Loucy (cell line): Measurements from ENCODE around the gene TNKS1BP1.

Source experiments
- H2AFZ ChIP-seq: fragments of 200-600 bp; sonication (generic); 2 replicates; pipeline ENCODE4 v1.6.0; 2016; ENCODE audit warnings: antibody characterized with exemption, mild to moderate bottlenecking, low read length, moderate library complexity
- H3F3A ChIP-seq: fragments of 200-600 bp; 2 replicates; pipeline ENCODE4 v1.6.0; 2016; ENCODE audit warnings: antibody characterized with exemption, low read depth, mild to moderate bottlenecking
- H3K27me3 ChIP-seq: fragments of 200-600 bp; sonication (generic); 2 replicates; pipeline ENCODE4 v1.6.1; 2014; ENCODE audit warnings: low read length, mild to moderate bottlenecking; ENCODE audit not compliant: insufficient read depth, poor library complexity, severe bottlenecking
- H3K36me3 ChIP-seq: fragments of 200-600 bp; sonication (generic); 2 replicates; pipeline ENCODE4 v1.6.1; 2016; ENCODE audit warnings: low read length; ENCODE audit not compliant: insufficient read depth
- H3K4me1 ChIP-seq: fragments of 200-600 bp; sonication (generic); 2 replicates; pipeline ENCODE4 v1.5.1; 2014; ENCODE audit warnings: low read length, mild to moderate bottlenecking; ENCODE audit not compliant: insufficient read depth, poor library complexity, severe bottlenecking
- H3K4me2 ChIP-seq: fragments of 200-600 bp; sonication (generic); 2 replicates; pipeline ENCODE4 v1.6.0; 2014; ENCODE audit warnings: antibody characterized with exemption, low read length, low read depth, mild to moderate bottlenecking; ENCODE audit not compliant: poor library complexity, severe bottlenecking
- H3K4me3 ChIP-seq: fragments of 200-600 bp; sonication (generic); 2 replicates; pipeline ENCODE4 v1.5.1; 2014; ENCODE audit warnings: low read length, mild to moderate bottlenecking, mixed read lengths; ENCODE audit not compliant: poor library complexity, severe bottlenecking
- H3K79me2 ChIP-seq: fragments of 200-600 bp; sonication (generic); 2 replicates; pipeline ENCODE4 v1.6.1; 2014; ENCODE audit warnings: low read length; ENCODE audit not compliant: insufficient read depth
- H3K9ac ChIP-seq: fragments of 200-600 bp; sonication (generic); 2 replicates; pipeline ENCODE4 v1.6.0; 2014; ENCODE audit warnings: mild to moderate bottlenecking, low read depth, low read length, moderate library complexity; ENCODE audit not compliant: poor library complexity, severe bottlenecking
- H3K9me2 ChIP-seq: fragments of 200-600 bp; sonication (generic); replicated peaks from 2 replicates; pipeline ENCODE4 v1.6.1; 2016; ENCODE audit warnings: low read depth, low read length, mixed read lengths
- H3K9me3 ChIP-seq: fragments of 200-600 bp; sonication (generic); 2 replicates; pipeline ENCODE4 v1.6.1; 2014; ENCODE audit warnings: mild to moderate bottlenecking, antibody characterized with exemption, low read length, low read depth; ENCODE audit not compliant: insufficient read depth
- H4K20me1 ChIP-seq: fragments of 200-600 bp; sonication (generic); 2 replicates; pipeline ENCODE4 v1.6.0; 2014; ENCODE audit warnings: antibody characterized with exemption, low read length, mild to moderate bottlenecking; ENCODE audit not compliant: insufficient read depth, poor library complexity, severe bottlenecking
- EZH2phosphoT487 ChIP-seq: fragments of 200-600 bp; IDR thresholded peaks from 2 replicates; pipeline ENCODE4 v1.6.1; 2018; ENCODE audit warnings: antibody characterized with exemption, mild to moderate bottlenecking, moderate library complexity, borderline replicate concordance
- TF ChIP-seq, protein P1 (sequence below): fragments of 200-600 bp; sonication (generic); conservative IDR thresholded peaks from 2 replicates; pipeline ENCODE4 v1.5.1; 2014; ENCODE audit warnings: mild to moderate bottlenecking, antibody characterized with exemption, low read length

TNKS1BP1 gene

GRCh38 chr11:57332694-57333440 lies 8.1 kb upstream of the TNKS1BP1 start:
- peaks cover 17% of the 10 kb centered on the region for H4K20me1 ChIP-seq
- no peaks in the 10 kb centered on the region for H3K27me3 ChIP-seq
- no peaks in the 10 kb centered on the region for H3K9me2 ChIP-seq
- H3K9me3 ChIP-seq = no peaks in the 10 kb centered on the region
- peak overlapping the region; percentile 76 for H3K4me3 ChIP-seq
- peaks cover 51% of the 10 kb centered on the region; the same call in 1 of the 2 replicates for H3K36me3 ChIP-seq
- H3K4me1 ChIP-seq = peaks cover 31% of the 10 kb centered on the region
- no peaks in the 10 kb centered on the region for H3F3A ChIP-seq
- peaks cover 61% of the 10 kb centered on the region for H3K79me2 ChIP-seq
- TF ChIP-seq EZH2phosphoT487 = no peak
- TF ChIP-seq, protein P1, sequence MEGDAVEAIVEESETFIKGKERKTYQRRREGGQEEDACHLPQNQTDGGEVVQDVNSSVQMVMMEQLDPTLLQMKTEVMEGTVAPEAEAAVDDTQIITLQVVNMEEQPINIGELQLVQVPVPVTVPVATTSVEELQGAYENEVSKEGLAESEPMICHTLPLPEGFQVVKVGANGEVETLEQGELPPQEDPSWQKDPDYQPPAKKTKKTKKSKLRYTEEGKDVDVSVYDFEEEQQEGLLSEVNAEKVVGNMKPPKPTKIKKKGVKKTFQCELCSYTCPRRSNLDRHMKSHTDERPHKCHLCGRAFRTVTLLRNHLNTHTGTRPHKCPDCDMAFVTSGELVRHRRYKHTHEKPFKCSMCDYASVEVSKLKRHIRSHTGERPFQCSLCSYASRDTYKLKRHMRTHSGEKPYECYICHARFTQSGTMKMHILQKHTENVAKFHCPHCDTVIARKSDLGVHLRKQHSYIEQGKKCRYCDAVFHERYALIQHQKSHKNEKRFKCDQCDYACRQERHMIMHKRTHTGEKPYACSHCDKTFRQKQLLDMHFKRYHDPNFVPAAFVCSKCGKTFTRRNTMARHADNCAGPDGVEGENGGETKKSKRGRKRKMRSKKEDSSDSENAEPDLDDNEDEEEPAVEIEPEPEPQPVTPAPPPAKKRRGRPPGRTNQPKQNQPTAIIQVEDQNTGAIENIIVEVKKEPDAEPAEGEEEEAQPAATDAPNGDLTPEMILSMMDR = no peak
- peak overlapping the region; percentile 85 for H3K4me2 ChIP-seq
- peak overlapping the region; percentile 79 for H3K9ac ChIP-seq
- H2AFZ ChIP-seq = no peak overlapping the region

GRCh38 chr11:57331720-57332119 lies 7.0 kb upstream of the TNKS1BP1 start:
- Histone ChIP-seq H3K9me2 (no peaks in the 10 kb centered on the region), H3K9ac (no peak overlapping the region), H4K20me1 (peaks cover 17% of the 10 kb centered on the region), H3K9me3 (no peaks in the 10 kb centered on the region), H3K4me1 (peaks cover 30% of the 10 kb centered on the region), H3K4me3 (no peak overlapping the region), H3K27me3 (no peaks in the 10 kb centered on the region), H3K79me2 (peaks cover 61% of the 10 kb centered on the region), H2AFZ (no peak overlapping the region), H3F3A (no peaks in the 10 kb centered on the region), H3K4me2 (no peak overlapping the region), H3K36me3 (peaks cover 62% of the 10 kb centered on the region; the same call in 1 of the 2 replicates)
- no peak for TF ChIP-seq EZH2phosphoT487
- TF ChIP-seq, protein P1 = no peak

DNA sequence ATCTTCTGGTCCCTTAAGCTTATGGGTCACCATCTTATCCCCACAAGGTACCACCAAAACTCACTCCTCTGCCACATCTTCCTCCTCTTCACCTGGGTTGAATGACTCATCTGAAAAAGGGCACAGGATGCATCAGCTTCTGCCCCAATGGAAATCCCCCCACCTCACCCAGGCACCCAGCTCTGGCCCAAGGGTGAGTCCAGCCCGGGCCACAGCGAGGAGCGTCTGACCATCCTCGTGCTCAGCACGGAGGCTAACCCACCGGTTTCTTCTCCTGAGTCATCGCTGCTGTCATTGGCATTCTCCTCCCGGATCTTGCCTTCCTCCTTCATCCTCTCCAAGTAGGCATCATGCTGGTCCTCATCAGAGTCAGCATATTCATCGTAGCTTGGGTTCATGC lies 5.3 kb upstream of the TNKS1BP1 start:
- H3K79me2 ChIP-seq = peaks cover 48% of the 10 kb centered on the region
- no peaks in the 10 kb centered on the region for H3K9me2 ChIP-seq
- peaks cover 70% of the 10 kb centered on the region; the same call in 1 of the 2 replicates for H3K36me3 ChIP-seq
- H3K9ac ChIP-seq = no peak overlapping the region
- H3F3A ChIP-seq = no peaks in the 10 kb centered on the region
- no peaks in the 10 kb centered on the region for H3K9me3 ChIP-seq
- no peak overlapping the region for H3K4me2 ChIP-seq
- no peaks in the 10 kb centered on the region for H3K27me3 ChIP-seq
- no peak for TF ChIP-seq EZH2phosphoT487
- TF ChIP-seq, protein P1 = no peak
- no peak overlapping the region for H3K4me3 ChIP-seq
- H3K4me1 ChIP-seq = peaks cover 34% of the 10 kb centered on the region
- H2AFZ ChIP-seq = no peak overlapping the region
- H4K20me1 ChIP-seq = peaks cover 17% of the 10 kb centered on the region
